ENCODE data around the gene HDAC7.

The HDAC7 gene

DNA sequence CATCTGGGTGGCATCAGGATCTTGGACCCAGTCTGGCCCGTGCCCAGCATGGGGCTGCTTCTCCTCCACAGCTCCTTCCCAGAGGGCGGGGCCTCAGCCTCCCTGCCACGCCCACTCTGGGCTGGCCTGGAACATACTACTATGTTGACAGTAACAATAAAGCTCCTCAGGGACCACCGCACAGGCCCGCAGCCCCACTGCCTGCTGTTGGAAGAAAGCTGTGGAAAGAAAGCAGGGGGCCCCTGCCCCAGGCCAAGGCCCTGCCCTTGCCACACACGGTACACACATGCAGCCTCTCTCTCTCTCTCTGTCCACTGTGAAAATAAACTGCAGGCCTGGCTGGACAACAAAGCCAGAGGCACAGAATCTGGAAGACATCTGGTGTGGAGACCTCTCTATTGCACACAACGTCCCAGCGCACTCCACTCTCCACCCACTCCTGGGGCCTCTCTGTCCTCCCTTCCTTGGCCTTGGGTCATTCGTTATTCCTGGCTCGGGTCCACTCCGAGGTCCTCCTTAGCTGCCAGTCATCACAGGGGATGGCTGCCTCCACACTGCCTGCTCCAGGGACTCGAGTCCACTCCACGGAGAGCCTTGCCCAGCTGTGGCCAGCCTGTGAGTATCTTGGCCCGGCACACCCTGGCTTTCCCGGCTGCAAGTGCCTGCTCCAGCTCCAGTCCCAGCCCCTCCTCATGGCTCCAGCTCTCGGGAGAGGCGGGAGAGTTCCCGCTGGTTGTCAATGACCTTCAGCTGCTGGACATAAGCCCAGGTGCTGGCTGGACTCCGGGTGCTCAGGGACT, 82.6 kb downstream of the HDAC7 start:
- peak; percentile 50 for ATAC-seq
- TF ChIP-seq TCF4 (CRISPR knock-in tag; IDR thresholded peaks at IDR 0.05; ENCODE audit: borderline replicate concordance) (peak; percentile 93), ZC3H10 (CRISPR knock-in tag; IDR thresholded peaks at IDR 0.05) (no peak), ZNF70 (CRISPR knock-in tag; IDR thresholded peaks at IDR 0.05) (peak; percentile 97), ZFP3 (CRISPR knock-in tag; IDR thresholded peaks at IDR 0.05) (no peak)

DNA sequence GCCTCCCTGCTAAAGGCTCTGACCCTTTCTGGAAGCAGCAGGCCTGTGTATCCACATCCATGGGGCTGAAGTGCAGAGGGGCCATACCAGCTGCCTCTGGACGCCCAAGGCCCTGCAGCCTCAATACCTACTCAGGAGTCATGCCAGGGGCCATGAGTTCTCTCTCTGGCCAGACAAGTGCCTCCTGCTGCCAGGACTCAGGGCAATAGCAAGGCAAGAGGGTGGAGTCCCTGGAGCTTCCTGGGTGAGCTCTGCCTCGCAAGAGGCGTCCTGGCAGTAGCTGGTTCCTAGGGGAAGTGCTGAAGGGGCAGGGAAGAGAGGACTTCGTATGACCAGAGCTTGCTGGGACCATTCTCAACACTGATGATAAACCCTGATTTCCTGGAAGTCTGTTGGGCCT, 83.5 kb downstream of the HDAC7 start:
- TF ChIP-seq, protein P1, sequence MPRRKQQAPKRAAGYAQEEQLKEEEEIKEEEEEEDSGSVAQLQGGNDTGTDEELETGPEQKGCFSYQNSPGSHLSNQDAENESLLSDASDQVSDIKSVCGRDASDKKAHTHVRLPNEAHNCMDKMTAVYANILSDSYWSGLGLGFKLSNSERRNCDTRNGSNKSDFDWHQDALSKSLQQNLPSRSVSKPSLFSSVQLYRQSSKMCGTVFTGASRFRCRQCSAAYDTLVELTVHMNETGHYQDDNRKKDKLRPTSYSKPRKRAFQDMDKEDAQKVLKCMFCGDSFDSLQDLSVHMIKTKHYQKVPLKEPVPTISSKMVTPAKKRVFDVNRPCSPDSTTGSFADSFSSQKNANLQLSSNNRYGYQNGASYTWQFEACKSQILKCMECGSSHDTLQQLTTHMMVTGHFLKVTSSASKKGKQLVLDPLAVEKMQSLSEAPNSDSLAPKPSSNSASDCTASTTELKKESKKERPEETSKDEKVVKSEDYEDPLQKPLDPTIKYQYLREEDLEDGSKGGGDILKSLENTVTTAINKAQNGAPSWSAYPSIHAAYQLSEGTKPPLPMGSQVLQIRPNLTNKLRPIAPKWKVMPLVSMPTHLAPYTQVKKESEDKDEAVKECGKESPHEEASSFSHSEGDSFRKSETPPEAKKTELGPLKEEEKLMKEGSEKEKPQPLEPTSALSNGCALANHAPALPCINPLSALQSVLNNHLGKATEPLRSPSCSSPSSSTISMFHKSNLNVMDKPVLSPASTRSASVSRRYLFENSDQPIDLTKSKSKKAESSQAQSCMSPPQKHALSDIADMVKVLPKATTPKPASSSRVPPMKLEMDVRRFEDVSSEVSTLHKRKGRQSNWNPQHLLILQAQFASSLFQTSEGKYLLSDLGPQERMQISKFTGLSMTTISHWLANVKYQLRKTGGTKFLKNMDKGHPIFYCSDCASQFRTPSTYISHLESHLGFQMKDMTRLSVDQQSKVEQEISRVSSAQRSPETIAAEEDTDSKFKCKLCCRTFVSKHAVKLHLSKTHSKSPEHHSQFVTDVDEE (CRISPR knock-in tag; IDR thresholded peaks at IDR 0.05) = no peak
- TF ChIP-seq TCF4 (CRISPR knock-in tag; IDR thresholded peaks at IDR 0.05; ENCODE audit: borderline replicate concordance) (no peak), TOX (CRISPR knock-in tag; IDR thresholded peaks at IDR 0.05; ENCODE audit: borderline replicate concordance) (no peak), ZNF565 (CRISPR knock-in tag; conservative IDR thresholded peaks at IDR 0.05; ENCODE audit: low read depth) (no peak)

DNA sequence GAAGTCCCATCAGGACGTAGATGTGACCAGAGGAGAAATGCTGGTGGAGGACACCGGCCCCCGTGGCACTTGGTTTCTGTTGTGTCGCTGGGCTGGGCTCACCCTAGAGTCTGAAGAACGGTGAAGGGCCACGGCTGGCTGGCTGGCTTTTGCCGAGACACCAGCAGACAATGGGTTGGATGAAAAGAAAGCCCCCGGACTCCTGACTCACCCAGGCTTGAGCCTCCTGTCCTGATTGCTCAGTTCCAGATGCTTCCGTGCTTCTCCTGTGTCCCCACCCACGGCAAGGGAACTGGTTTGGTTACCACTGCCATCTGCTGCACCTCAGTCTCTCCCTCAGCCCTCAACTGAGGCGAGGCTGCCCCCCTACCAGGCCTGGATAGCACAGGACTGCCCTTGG, 84.1 kb downstream of the HDAC7 start:
- TF ChIP-seq OSR1 (CRISPR knock-in tag; IDR thresholded peaks at IDR 0.05) = no peak
- TF ChIP-seq, protein P2, sequence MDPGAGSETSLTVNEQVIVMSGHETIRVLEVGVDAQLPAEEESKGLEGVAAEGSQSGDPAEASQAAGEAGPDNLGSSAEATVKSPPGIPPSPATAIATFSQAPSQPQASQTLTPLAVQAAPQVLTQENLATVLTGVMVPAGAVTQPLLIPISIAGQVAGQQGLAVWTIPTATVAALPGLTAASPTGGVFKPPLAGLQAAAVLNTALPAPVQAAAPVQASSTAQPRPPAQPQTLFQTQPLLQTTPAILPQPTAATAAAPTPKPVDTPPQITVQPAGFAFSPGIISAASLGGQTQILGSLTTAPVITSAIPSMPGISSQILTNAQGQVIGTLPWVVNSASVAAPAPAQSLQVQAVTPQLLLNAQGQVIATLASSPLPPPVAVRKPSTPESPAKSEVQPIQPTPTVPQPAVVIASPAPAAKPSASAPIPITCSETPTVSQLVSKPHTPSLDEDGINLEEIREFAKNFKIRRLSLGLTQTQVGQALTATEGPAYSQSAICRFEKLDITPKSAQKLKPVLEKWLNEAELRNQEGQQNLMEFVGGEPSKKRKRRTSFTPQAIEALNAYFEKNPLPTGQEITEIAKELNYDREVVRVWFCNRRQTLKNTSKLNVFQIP (CRISPR knock-in tag; IDR thresholded peaks at IDR 0.05; ENCODE audit: borderline replicate concordance, low read depth) = no peak
- TF ChIP-seq, protein P3, sequence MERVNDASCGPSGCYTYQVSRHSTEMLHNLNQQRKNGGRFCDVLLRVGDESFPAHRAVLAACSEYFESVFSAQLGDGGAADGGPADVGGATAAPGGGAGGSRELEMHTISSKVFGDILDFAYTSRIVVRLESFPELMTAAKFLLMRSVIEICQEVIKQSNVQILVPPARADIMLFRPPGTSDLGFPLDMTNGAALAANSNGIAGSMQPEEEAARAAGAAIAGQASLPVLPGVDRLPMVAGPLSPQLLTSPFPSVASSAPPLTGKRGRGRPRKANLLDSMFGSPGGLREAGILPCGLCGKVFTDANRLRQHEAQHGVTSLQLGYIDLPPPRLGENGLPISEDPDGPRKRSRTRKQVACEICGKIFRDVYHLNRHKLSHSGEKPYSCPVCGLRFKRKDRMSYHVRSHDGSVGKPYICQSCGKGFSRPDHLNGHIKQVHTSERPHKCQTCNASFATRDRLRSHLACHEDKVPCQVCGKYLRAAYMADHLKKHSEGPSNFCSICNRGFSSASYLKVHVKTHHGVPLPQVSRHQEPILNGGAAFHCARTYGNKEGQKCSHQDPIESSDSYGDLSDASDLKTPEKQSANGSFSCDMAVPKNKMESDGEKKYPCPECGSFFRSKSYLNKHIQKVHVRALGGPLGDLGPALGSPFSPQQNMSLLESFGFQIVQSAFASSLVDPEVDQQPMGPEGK (CRISPR knock-in tag; IDR thresholded peaks at IDR 0.05; ENCODE audit: borderline replicate concordance) = no peak
- TF ChIP-seq ZFP30 (CRISPR knock-in tag; IDR thresholded peaks at IDR 0.05) = no peak
- no peak for ATAC-seq

More for the DNA sequence above, 83.5 kb downstream of the HDAC7 start:
- no peak for ATAC-seq

DNA sequence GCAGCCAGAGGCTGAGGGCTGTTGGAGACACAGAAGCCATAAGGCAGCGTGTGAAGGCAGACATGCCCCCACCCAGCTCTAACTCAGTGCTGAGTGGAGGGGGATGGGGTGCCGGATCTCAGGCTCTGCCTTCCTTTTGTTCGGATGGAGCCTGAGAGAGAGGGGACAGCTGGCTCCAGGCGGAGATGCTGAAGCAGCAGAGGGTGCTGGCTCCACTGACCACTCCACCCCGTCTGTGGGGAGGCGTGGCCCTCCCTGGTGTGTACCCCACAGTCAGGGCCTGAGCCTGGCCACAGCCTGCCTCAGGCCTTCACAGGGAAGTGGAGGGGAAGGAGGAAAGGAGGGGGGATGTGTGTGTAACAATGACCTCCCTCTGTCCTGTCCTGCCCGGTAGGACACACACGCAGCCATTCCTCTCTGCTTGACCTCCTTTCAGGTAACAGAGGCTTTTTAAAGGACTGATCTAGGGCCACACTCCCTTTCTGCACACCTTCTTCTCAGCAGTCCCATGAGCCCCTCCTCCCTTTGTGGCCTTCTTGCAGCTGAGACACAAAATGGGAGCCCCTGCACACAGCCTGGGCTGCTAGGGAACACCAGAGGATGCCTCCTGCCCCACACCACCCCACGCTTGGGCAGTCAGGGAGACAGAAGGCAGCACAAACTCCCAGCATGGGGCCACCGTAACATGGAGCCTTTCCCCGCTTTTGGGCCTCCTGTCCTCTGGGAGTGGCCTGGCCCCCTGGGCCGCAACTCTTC, 84.8 kb downstream of the HDAC7 start:
- no peak for ATAC-seq
- no peak for TF ChIP-seq ESRRG (CRISPR knock-in tag; IDR thresholded peaks at IDR 0.05)
- no peak for TF ChIP-seq ZFP30 (CRISPR knock-in tag; IDR thresholded peaks at IDR 0.05)
- TF ChIP-seq ZFP3 (CRISPR knock-in tag; IDR thresholded peaks at IDR 0.05) = no peak
- TF ChIP-seq, protein P2 (CRISPR knock-in tag; IDR thresholded peaks at IDR 0.05; ENCODE audit: borderline replicate concordance, low read depth) = no peak
- TF ChIP-seq OSR1 (CRISPR knock-in tag; IDR thresholded peaks at IDR 0.05) = no peak
- TF ChIP-seq CSDC2 (CRISPR knock-in tag; IDR thresholded peaks at IDR 0.05) = no peak
- TF ChIP-seq GLIS3 (CRISPR knock-in tag; IDR thresholded peaks at IDR 0.05) = no peak
- no peak for TF ChIP-seq BACH2 (CRISPR knock-in tag; IDR thresholded peaks at IDR 0.05; ENCODE audit: borderline replicate concordance)
- TF ChIP-seq ARNTL (CRISPR knock-in tag; IDR thresholded peaks at IDR 0.05; ENCODE audit: borderline replicate concordance, low read depth) = no peak

DNA sequence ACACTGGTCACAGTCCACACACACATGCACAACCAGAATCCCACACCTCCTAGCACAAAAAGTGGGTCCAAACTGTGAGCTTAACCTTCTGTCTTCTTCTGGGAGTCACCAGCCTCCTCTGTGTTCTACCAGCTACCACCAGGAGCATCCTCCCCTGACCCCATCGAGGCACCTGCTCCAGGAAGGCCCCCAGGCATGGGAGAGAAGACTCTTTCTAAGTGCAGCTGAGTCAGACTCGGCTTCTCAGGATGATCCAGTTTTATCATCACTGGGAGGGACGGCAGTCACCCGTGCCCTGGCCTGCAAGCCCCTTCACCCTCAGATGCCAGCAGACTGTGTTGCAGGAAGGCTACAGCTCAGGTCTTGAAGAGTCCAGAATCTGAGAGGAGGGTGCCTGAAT, 86.6 kb downstream of the HDAC7 start:
- ATAC-seq = no peak
- TF ChIP-seq OSR1 (CRISPR knock-in tag; IDR thresholded peaks at IDR 0.05) (no peak), ZFP30 (CRISPR knock-in tag; IDR thresholded peaks at IDR 0.05) (no peak), PPARA (CRISPR knock-in tag; IDR thresholded peaks at IDR 0.05; ENCODE audit: borderline replicate concordance) (no peak)
